GM12864 (cell line): Measurements from ENCODE around the gene MAPRE2.

Source experiments
- DNase-seq: peaks from one replicate; pipeline ENCODE4 v3.0.0-alpha.2; 2011; ENCODE audit warnings: low read depth
- H3K4me3 ChIP-seq: 2 replicates; pipeline ENCODE4 v1.5.1; 2011; ENCODE audit warnings: mild to moderate bottlenecking, low read depth, low read length, control low read depth
- TF ChIP-seq, protein P1 (sequence below): IDR thresholded peaks from 2 replicates; pipeline ENCODE4 v1.5.1; 2011; ENCODE audit warnings: low read depth, mild to moderate bottlenecking, moderate library complexity, low read length, control low read depth, inconsistent platforms; ENCODE audit errors: missing control alignments

MAPRE2 gene

DNA sequence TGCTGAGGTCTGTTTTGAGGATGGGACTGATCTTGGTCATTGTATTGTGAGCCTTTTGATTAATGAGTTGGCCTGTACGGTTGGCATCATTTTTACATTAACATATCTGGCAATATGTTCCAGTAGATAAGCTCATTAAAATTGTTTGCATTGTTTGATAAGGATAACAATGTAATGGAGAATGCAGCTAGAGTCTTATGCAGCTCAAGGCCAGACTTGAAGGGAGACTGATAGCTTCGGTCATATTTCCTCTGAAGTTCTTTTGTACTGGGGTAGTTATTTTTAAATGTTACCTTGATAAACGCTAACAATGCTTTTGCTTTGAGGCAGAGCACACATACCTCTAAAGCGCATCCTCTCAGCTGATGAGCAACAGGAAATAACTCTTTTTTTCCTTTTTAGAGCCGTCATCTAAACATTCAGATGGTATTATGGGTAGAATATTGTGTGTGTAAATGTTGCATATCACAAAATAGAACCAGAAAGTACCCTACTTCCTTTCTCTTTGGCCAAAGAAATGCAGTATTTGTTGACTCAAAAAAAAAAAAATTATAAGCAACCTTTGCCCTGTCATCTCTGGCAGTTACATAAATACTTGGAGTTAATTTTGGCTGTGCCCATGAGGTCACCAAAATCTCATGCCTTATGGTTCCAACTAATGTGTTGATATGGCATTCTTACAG lies 1.3 kb downstream of the MAPRE2 start:
- TF ChIP-seq, protein P1, sequence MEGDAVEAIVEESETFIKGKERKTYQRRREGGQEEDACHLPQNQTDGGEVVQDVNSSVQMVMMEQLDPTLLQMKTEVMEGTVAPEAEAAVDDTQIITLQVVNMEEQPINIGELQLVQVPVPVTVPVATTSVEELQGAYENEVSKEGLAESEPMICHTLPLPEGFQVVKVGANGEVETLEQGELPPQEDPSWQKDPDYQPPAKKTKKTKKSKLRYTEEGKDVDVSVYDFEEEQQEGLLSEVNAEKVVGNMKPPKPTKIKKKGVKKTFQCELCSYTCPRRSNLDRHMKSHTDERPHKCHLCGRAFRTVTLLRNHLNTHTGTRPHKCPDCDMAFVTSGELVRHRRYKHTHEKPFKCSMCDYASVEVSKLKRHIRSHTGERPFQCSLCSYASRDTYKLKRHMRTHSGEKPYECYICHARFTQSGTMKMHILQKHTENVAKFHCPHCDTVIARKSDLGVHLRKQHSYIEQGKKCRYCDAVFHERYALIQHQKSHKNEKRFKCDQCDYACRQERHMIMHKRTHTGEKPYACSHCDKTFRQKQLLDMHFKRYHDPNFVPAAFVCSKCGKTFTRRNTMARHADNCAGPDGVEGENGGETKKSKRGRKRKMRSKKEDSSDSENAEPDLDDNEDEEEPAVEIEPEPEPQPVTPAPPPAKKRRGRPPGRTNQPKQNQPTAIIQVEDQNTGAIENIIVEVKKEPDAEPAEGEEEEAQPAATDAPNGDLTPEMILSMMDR, result no peak
- peak overlapping the region; percentile 81 for H3K4me3 ChIP-seq
- no peak for DNase-seq

DNA sequence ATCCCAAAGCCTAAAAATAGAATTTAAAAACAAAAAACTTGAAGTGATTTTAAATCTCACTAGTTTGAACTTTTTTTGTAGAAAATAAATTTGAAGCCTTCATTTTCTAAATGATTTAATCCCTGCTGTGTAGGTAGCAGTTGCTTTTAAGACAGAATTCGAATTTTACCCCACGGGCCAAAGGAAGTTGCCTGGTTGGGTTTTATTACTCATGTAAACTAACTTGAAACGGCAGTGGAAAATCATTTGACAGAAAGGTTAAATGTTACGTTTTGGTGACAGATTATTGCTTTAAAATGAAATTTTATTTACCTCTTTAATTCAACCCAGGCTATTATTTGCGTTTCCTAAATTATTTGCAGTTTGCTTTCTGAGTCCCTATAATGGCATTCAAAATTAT lies 2.0 kb downstream of the MAPRE2 start:
- no peak overlapping the region; the same call in 1 of the 2 replicates for H3K4me3 ChIP-seq
- TF ChIP-seq, protein P1, result no peak
- no peak for DNase-seq

DNA sequence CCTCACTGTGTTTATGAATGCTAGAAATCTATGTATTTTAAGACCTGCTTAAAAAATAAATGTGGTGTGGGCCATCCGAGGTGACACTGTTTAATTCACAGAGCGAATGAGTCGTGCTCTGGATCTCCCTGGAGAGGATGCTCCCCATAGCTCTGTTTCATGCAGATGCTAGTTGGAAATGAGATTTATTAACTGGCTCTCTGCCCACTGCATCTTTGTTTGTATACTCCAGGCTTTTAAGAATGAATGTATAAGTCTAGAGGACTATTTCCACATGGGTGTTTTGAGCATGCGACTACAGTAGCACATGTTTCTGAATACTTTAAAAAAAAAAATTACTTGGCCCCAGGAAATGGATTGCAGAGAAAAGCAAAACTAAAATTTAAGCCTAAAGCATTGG lies 3.9 kb downstream of the MAPRE2 start:
- H3K4me3 ChIP-seq, result no peak overlapping the region
- TF ChIP-seq, protein P1, result no peak
- DNase-seq, result no peak

DNA sequence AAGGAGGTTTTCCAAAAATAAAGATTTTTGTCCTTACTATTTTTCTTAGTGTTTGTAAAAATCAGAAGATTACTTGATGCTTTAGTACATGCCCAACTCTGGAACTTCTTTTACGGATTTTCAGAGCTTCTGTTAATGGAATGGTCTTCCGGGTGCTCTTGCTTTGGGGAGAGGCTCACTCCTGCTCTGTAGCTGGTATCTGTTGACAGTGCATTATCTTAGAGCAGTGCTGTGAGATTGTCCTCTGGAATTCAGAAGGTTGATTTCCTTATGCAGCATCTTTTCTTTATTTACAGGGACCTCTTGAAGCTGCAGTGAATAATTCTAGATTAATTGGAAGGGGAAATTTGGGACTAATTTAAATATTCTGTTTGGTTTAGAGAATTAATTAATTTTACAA lies 4.6 kb downstream of the MAPRE2 start:
- H3K4me3 ChIP-seq, result no peak overlapping the region
- no peak for DNase-seq
- TF ChIP-seq, protein P1, result no peak

DNA sequence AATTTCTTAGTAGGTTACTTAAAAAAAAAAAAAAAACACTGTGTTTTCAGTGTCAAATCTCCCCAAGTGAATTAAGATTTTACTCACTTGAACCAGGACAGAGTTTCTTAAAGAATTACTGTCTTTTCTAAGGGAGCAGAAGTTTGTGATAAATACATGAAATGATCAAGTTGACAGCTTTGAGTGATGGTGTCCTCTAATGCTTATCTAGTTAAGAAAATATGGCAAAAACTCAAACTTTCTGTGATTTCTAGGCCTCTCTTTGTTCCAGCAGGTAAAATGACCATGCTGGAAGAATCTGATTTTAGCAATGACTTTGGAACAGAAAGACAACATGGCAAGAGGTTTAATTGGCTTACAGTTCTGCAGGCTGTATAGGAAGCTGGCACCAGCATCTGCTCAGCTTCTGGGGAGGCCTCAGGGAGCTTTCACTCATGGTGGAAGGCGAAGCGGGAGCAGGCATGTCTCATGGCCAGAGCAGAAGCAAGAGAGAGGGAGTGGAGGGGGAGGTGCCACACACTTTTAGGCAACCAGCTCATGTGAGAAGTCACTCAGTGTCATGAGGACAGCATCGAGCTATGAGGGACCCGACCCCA lies 6.6 kb downstream of the MAPRE2 start:
- DNase-seq, result no peak
- TF ChIP-seq, protein P1, result no peak
- no peak overlapping the region for H3K4me3 ChIP-seq

DNA sequence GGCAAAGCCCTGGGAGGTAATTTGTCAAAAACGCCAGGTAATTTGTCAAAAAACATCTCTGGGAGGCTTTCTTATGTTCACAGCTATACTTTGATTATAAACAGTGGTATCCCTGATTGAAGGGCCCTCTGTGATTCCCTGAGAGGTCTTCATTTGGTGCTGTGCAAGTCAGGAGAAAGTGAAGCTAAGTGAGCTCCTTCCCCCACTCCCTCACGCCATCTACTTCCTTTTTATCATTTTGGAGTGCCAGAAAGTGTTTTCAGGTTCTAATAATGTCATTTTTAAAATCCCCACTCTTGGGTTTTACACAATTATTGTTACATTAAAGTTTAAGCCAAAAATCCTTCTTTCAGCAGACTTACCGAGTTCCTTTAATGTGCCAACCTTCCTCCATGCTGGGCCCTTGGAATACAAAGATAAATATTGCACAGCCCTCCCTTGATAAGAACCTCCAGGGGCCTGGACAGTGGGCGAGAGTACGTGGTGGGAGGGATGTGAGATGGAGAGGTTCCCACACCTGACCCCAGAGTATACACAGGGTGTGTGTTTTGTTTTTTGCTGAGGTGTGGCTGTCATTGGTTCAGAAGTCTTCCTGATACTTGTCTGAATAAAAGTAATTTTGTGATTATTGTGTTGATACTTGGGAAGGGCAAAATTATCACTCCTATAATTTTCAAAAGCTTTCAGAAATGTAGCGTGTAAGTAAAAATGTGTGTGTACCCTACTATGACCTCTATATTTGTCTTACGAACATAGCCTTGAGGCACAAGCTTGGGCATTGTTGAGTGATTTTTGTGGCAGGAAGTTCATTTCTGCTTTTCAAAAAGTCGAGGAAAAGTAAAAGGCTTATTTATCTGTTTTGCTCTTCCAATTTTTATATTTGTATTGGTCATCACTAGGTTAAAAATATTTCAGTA lies 8.2 kb downstream of the MAPRE2 start:
- no peak for DNase-seq
- H3K4me3 ChIP-seq, result peak overlapping the region; percentile 29; the same call in 1 of the 2 replicates
- TF ChIP-seq, protein P1, result no peak
